ENCODE data around the gene SLIT1.
A peak's percentile ranks its signal among the peaks of the same experiment; 100 is the strongest.
"Not testable (repeated sequence)": the region's sequence is repeated elsewhere in the genome, so short reads cannot be mapped to it uniquely, and the experiment has no call there.

Gene SLIT1

DNA sequence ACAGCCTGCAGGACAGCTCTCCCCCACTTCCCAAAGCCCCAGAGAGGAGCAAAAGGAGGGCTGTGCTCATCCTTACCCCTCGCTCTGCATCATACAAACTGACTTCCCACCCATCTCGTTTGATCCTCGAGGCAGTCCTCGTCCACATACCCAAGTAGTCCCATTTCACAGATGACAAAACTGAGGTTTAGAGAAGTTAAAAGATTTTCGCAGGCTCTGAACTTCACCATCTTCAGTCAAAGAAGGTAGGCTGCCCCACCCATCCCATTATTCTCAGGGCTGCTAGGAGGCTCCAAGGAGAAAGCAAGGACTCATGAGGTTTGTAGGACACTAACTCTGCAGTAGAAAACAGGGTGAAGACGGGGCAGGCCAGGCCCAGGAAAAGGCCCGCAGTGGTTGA lies 147.1 kb downstream of the SLIT1 start:
- DNase-seq, result no peak

- peak; percentile 48 for DNase-seq
These were observed 148.1 kb downstream of the SLIT1 start for GRCh38 chr10:97037365-97038361.

- no peak for DNase-seq
These were observed 150.6 kb downstream of the SLIT1 start for GRCh38 chr10:97034958-97035769.

- no peak for DNase-seq
These were observed 151.5 kb downstream of the SLIT1 start for GRCh38 chr10:97034301-97034700.

GRCh38 chr10:97033841-97034240 lies 151.9 kb downstream of the SLIT1 start:
- DNase-seq, result not testable (repeated sequence)

DNA sequence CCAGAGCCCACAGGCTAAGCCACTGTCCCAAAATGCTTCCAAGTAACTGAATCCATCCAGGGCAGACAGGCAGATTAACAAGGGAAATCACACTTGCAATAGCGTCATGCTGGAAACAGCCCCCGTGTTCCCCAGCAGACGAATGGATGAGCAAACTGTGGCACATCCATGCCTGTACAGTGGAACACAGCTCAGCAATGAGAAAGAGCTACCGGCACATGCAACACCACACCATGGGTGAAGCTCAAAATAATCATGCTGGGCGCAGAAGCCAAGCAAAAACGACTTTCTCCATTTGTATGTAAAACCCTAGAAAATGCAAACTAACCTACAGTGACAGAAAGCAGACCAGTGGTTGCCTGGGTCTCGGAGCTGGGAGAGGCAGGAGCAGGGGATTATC lies 153.1 kb downstream of the SLIT1 start:
- peak; percentile 34 for DNase-seq

- no peak for DNase-seq
These were observed 154.3 kb downstream of the SLIT1 start for GRCh38 chr10:97031459-97031858.

- no peak for DNase-seq
These were observed 154.9 kb downstream of the SLIT1 start for GRCh38 chr10:97030894-97031293.

DNA sequence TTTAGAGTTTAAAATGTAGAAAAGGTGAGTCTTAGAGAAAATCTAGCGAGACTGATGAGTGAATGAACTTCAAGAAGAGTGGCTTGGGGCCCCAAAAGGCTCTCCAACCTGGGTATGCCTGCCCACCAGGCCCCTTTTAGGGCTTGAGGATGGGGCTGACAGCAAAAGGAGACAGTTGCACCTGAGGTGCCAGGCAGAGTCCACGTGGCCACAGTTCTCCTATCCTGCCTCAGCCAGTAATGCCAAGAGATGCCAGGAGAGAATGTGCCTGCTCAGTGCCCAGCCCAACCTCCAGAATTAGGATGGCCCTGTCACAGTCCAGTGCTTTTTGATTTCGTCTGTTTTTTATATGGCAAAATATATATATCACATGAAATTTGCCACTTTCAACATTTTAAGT lies 156.5 kb downstream of the SLIT1 start:
- DNase-seq, result no peak

GRCh38 chr10:97028832-97029178 lies 157.0 kb downstream of the SLIT1 start:
- DNase-seq, result no peak

DNA sequence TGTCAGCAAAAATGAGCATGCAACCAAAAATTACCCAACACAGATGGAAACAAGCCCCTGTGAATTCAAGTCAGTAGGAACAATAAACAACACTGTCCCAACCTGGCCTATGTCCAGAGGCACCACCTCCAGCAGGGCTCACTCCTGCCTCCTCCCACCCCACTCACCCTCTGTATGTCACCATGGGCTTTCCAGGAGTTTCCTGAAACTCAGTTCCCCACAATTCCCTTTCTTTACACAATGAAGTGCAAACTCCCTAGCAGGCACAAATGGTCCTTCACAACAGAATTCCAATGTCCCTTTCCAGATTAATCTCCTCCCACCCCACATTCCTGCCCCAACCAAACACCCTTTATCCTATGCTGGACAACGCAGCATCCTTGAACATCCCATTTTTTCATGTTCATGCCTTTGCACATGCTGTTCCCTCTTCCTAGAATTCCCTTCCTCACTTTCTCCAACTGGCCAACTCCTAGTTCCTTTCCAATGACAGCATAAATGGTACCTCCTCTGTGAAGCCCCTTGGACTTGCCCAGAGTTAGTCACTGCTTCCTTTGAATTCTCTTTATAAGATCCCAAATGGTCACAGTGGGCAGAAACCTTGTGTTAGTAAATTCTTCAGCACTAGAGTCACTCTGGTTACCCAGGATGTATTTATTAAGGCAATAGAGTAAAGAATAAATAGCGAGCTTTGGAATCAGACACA lies 157.5 kb downstream of the SLIT1 start:
- no peak for DNase-seq

- peak; percentile 6 for DNase-seq
These were observed 160.0 kb downstream of the SLIT1 start for GRCh38 chr10:97025613-97026242.

DNA sequence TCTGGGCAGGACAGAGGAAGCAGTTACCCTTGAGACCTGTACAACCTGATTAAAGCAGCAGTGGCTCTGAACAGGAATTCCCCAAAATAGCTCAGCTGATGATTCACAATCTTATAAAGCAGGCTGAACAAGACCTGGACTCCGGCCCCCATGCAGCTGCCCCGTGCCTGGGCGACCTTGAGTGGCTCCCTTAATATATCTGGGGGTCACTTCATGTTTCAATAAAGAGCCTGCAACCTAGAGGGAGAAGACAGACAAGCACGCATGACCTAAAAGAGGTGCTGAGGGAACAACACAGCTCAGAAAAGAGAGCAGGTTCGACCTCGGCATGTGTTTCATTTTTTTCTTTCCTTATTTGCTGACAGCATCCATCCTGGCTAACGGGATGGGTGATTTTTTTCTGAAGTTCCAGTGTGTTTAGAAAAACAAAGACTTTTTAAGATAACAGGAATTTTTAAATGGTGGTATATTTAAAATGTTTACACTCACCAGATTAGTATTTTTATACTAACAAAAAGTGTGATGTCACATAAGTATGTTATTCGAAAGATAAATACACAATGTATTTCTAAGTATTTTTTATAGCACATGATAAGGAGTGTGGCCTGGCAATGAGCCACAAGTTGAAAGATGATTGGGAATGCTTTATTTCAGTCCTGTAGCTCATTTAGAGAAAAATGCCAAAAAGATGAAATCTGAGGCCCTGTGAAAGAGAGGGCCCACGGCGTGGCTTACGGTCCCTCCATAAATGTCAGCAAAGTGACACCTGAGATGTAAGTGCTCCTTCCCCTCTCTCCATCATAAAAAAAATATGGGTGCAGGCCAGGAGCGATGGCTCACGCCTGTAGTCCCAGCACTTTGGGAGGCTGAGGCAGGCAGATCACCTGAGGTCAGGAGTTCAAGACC lies 161.3 kb downstream of the SLIT1 start:
- DNase-seq, result no peak

GRCh38 chr10:97023401-97024167 lies 162.2 kb downstream of the SLIT1 start:
- DNase-seq, result no peak

- DNase-seq, result no peak
These were observed 163.1 kb downstream of the SLIT1 start for GRCh38 chr10:97022616-97023015.

- DNase-seq, result peak; percentile 82
These were observed 165.0 kb downstream of the SLIT1 start for GRCh38 chr10:97020452-97021400.

DNA sequence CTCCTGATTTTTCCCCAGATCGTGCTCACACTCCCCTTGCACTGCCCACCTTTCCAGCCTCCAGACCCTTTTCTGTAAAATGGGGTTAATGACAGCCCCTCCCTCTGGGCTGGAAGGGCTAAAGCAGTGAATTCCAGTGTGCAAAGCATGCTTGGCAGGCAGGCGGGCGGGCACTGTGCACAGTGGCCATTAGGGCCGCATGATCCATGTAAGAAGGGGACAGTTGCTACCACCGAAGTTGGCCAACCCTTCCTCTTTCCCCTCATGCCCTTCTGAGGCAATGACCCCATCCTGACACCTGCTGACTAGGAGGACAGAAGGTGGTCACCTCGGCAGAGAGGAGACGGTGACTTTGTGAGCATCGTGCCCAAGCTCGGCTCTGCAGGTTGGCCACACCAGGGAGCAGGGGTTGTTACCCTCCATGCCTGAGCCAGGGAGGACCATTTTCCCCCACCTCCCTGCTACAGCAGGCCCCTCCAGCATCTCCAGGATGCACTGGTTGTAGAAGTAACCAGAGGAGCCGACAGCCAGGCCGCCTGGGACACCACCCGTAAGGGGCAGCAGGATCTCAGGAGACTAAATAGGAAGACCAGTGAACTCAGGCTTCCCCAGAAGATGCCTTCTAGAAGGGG lies 166.4 kb downstream of the SLIT1 start:
- no peak for DNase-seq

DNA sequence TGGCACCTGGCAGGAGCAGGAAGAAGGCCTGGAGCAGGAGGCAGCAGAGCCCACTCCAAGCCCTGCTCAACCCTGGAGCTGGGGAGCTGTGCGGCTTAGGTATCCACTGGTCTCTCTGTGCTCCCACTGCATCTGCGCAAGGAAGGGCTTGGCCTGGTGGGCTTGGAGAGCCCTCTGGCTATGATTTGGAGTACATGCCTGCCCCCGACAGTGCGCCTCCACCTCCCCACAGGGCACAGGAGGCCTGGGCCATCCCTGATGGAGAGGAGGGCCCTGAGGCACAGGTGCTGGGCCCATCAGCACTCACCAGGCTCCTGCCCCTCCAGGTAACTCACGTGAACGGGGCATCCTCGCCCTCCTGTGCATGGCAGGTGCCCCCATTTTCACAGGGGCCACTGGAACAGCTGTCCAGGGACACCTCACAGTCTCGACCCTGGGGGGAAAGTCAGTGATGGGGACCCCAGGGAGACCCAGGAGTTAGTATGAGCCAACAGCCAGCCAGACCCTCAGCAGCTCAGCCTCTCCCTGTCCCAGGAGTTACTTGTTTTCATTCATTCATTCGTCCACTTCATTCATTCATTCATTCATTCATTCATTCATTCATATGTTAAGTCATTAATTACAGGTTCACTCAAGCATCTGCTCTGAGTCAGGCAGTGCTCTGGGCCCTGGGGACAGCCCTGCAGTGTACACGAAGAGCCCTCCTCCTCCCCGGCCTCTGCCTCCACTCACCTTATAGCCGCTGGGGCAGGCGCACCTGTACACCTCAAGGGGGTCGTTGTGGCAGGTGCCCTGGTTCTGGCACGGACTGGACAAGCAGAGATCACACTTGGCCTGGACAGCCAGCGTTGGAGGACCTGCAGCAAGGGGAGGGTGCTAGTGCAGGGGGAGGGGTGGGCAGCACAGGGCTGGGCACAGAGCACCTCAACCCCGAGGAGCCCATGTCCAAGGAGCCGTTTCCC lies 167.2 kb downstream of the SLIT1 start:
- no peak for DNase-seq

Data from NCI-H526 treated with DMSO at 0.1 percent for 48 hours (cell line).